HEK293T (cell line): ENCODE measurements around the gene DOC2A.
"Not testable (repeated sequence)": the region's sequence is repeated elsewhere in the genome, so short reads cannot be mapped to it uniquely, and the experiment has no call there.

Experiments used
- CTCF ChIA-PET: fragments of 350-600 bp; formaldehyde crosslinking; extraction: SDS; loops from one replicate; lab custom pipeline; 2021; ENCODE audit warnings: antibody characterized with exemption, inconsistent platforms; lab: Yijun Ruan, JAX
- POLR2A ChIA-PET: fragments of 350-600 bp; formaldehyde crosslinking; extraction: SDS; loops from one replicate; lab custom pipeline; 2020; ENCODE audit warnings: antibody characterized with exemption, inconsistent platforms; lab: Yijun Ruan, JAX
- DNase-seq: peaks from one replicate; pipeline ENCODE4 v3.0.0; 2012; ENCODE audit warnings: mixed read lengths; ENCODE audit errors: extremely low spot score
- ARNT ChIP-seq: fragments of 450-650 bp; IDR thresholded peaks from 2 replicates; pipeline ENCODE4 v1.6.1; 2017; ENCODE audit warnings: mild to moderate bottlenecking
- BHLHE40 ChIP-seq: fragments of 450-650 bp; IDR thresholded peaks from 2 replicates; pipeline ENCODE4 v1.6.1; 2016; ENCODE audit warnings: mild to moderate bottlenecking, moderate library complexity, borderline replicate concordance
- CTBP1 ChIP-seq: fragments of 450-650 bp; IDR thresholded peaks from 2 replicates; pipeline ENCODE4 v1.6.1; 2016; ENCODE audit warnings: borderline replicate concordance
- ELF4 ChIP-seq: fragments of 450-650 bp; IDR thresholded peaks from 2 replicates; pipeline ENCODE4 v1.6.1; 2017; ENCODE audit warnings: antibody characterized with exemption
- FOXA1 ChIP-seq: fragments of 450-650 bp; IDR thresholded peaks from 2 replicates; pipeline ENCODE4 v1.6.1; 2016; ENCODE audit warnings: mild to moderate bottlenecking
- FOXK2 ChIP-seq: fragments of 450-650 bp; IDR thresholded peaks from 2 replicates; pipeline ENCODE4 v1.6.1; 2016; ENCODE audit warnings: mild to moderate bottlenecking
- FOXM1 ChIP-seq: fragments of 450-650 bp; IDR thresholded peaks from 2 replicates; pipeline ENCODE4 v1.6.1; 2017; ENCODE audit warnings: mild to moderate bottlenecking, borderline replicate concordance
- HDGF ChIP-seq: fragments of 450-650 bp; IDR thresholded peaks from 2 replicates; pipeline ENCODE4 v1.6.1; 2017; ENCODE audit warnings: antibody characterized with exemption, borderline replicate concordance
- L3MBTL2 ChIP-seq: fragments of 450-650 bp; conservative IDR thresholded peaks from 2 replicates; pipeline ENCODE4 v1.6.1; 2016; ENCODE audit warnings: mild to moderate bottlenecking
- LEF1 ChIP-seq: fragments of 450-650 bp; IDR thresholded peaks from 2 replicates; pipeline ENCODE4 v1.6.1; 2017; ENCODE audit warnings: mild to moderate bottlenecking, borderline replicate concordance
- NFRKB ChIP-seq: fragments of 450-650 bp; IDR thresholded peaks from 2 replicates; pipeline ENCODE4 v1.6.1; 2016; ENCODE audit warnings: mild to moderate bottlenecking, moderate library complexity
- PKNOX1 ChIP-seq: fragments of 450-650 bp; IDR thresholded peaks from 2 replicates; pipeline ENCODE4 v1.6.1; 2016
- SP1 ChIP-seq: fragments of 450-650 bp; IDR thresholded peaks from 2 replicates; pipeline ENCODE4 v1.6.1; 2017
- SUZ12 ChIP-seq: fragments of 450-650 bp; IDR thresholded peaks from 2 replicates; pipeline ENCODE4 v1.6.1; 2016; ENCODE audit warnings: mild to moderate bottlenecking
- TARDBP ChIP-seq: fragments of 450-650 bp; IDR thresholded peaks from 2 replicates; pipeline ENCODE4 v1.6.1; 2016
- ZNF384 ChIP-seq: fragments of 450-650 bp; IDR thresholded peaks from 2 replicates; pipeline ENCODE4 v1.6.1; 2016

The DOC2A gene

GRCh38 chr16:30018731-30019158, 7.9 kb upstream of the DOC2A start:
- no peak for TF ChIP-seq NFRKB
- no peak for TF ChIP-seq TARDBP
- no peak for TF ChIP-seq FOXA1
- no peak for TF ChIP-seq HDGF
- no peak for TF ChIP-seq FOXK2
- no peak for TF ChIP-seq SP1
- TF ChIP-seq FOXM1 = no peak
- TF ChIP-seq CTBP1 = no peak
- TF ChIP-seq LEF1 = no peak
- TF ChIP-seq SUZ12 = no peak
- no peak for TF ChIP-seq PKNOX1
- TF ChIP-seq ARNT = no peak
- no peak for TF ChIP-seq BHLHE40
- TF ChIP-seq L3MBTL2 = no peak
- no peak for TF ChIP-seq ZNF384
- TF ChIP-seq ELF4 = no peak
- POLR2A ChIA-PET = interaction anchor here (0.9 to 2.5 kb wide), 9 partner anchors 10 to 965 kb away, joined by 3 to 10 read pairs (median 3); partner anchors contain the start of genes HIRIP3, INO80E, KCTD13 and KIF22
- CTCF ChIA-PET = interaction anchor here (1.0 to 1.4 kb wide), 2 partner anchors 13 to 171 kb away, joined by 3 to 6 read pairs; no protein-coding TSS in a partner anchor
- DNase-seq = no peak

GRCh38 chr16:30017937-30018336, 7.1 kb upstream of the DOC2A start:
- DNase-seq = not testable (repeated sequence)
- POLR2A ChIA-PET = interaction anchor here (1.0 to 2.5 kb wide), 4 partner anchors 9 to 966 kb away, joined by 3 to 10 read pairs (median 4); partner anchors contain the start of gene MAZ
- CTCF ChIA-PET = interaction anchor here (0.7 to 1.9 kb wide), 2 partner anchors 14 to 33 kb away, joined by 3 to 7 read pairs; no protein-coding TSS in a partner anchor

- no peak for DNase-seq
- no peak for TF ChIP-seq CTBP1
- TF ChIP-seq FOXA1 = no peak
- no peak for TF ChIP-seq PKNOX1
- TF ChIP-seq HDGF = no peak
- TF ChIP-seq L3MBTL2 = no peak
- TF ChIP-seq BHLHE40 = no peak
- no peak for TF ChIP-seq LEF1
- no peak for TF ChIP-seq TARDBP
- no peak for TF ChIP-seq ARNT
- no peak for TF ChIP-seq SUZ12
- no peak for TF ChIP-seq ZNF384
- TF ChIP-seq NFRKB = no peak
- no peak for TF ChIP-seq ELF4
- TF ChIP-seq FOXM1 = no peak
- TF ChIP-seq FOXK2 = no peak
- no peak for TF ChIP-seq SP1
- ChIA-PET CTCF (interaction anchor here (1.9 kb wide), 1 partner anchor 15 kb away, joined by 7 read pairs; no protein-coding TSS in a partner anchor), POLR2A (interaction anchor here (0.6 kb wide), 1 partner anchor 177 kb away, joined by 3 read pairs; no protein-coding TSS in a partner anchor)
Measured at GRCh38 chr16:30017277-30017656, 6.4 kb upstream of the DOC2A start.

GRCh38 chr16:30016555-30017276, 5.9 kb upstream of the DOC2A start:
- TF ChIP-seq TARDBP = no peak
- no peak for TF ChIP-seq ELF4
- TF ChIP-seq NFRKB = no peak
- TF ChIP-seq FOXM1 = no peak
- TF ChIP-seq HDGF = no peak
- no peak for TF ChIP-seq FOXK2
- no peak for TF ChIP-seq PKNOX1
- no peak for TF ChIP-seq FOXA1
- TF ChIP-seq SUZ12 = no peak
- no peak for TF ChIP-seq BHLHE40
- TF ChIP-seq ARNT = no peak
- no peak for TF ChIP-seq SP1
- TF ChIP-seq ZNF384 = no peak
- no peak for TF ChIP-seq CTBP1
- no peak for TF ChIP-seq L3MBTL2
- DNase-seq = no peak
- ChIA-PET POLR2A (interaction anchor here (0.6 kb wide), 1 partner anchor 176 kb away, joined by 3 read pairs; no protein-coding TSS in a partner anchor), CTCF (interaction anchor here (1.9 kb wide), 1 partner anchor 15 kb away, joined by 7 read pairs; no protein-coding TSS in a partner anchor)

GRCh38 chr16:30015450-30015849, 4.6 kb upstream of the DOC2A start:
- ChIA-PET CTCF (interaction anchor here (0.6 kb wide), 1 partner anchor 116 kb away, joined by 4 read pairs; the partner anchor contains the start of gene SEZ6L2), POLR2A (interaction anchor here (1.0 kb wide), 1 partner anchor 200 kb away, joined by 3 read pairs; the partner anchor contains the start of gene PAGR1)
- DNase-seq = not testable (repeated sequence)

GRCh38 chr16:30012598-30012997, 1.8 kb upstream of the DOC2A start:
- DNase-seq, POLR2A ChIA-PET: not testable (repeated sequence)
- CTCF ChIA-PET = interaction anchor here (0.7 to 1.6 kb wide), 2 partner anchors 12 to 19 kb away, joined by 3 to 5 read pairs; no protein-coding TSS in a partner anchor
